Caco-2 (cell line): ENCODE data around the gene HAUS3. TPM values are rescaled to one million over a fixed set of nuclear protein-coding genes. Genes with fewer than 3 reads are reported as not detected.

Source experiments
- BruUV-seq: library from RNA; stranded (reverse); fragments of 400-500 nt; replicated peaks from 2 replicates; lab custom pipeline; 2021; lab: Mats Ljungman, UMichigan
- CTCF ChIA-PET: fragments of 300-600 bp; sonication (Branson Sonifier 250); formaldehyde crosslinking; loops from one replicate; lab custom pipeline; 2022; ENCODE audit warnings: antibody characterized with exemption; lab: Charles Lee
- POLR2A ChIA-PET: fragments of 300-600 bp; sonication (Branson Sonifier 250); formaldehyde crosslinking; loops from one replicate; lab custom pipeline; 2022; ENCODE audit warnings: antibody characterized with exemption; lab: Charles Lee
- DNase-seq, 2 experiments: peaks; one replicate each; pipeline versions ENCODE4 v3.0.0 to v3.0.0-alpha.2; 2020 to 2022
- H3K27me3 ChIP-seq: replicated peaks from 2 replicates; pipeline ENCODE4 v1.6.0; 2011; ENCODE audit warnings: low read length; ENCODE audit not compliant: control insufficient read depth, insufficient read depth
- H3K36me3 ChIP-seq: 2 replicates; pipeline ENCODE4 v1.5.1; 2011; ENCODE audit warnings: low read length; ENCODE audit not compliant: control insufficient read depth, insufficient read depth
- H3K4me1 ChIP-seq: fragments of 250-450 bp; sonication (Bioruptor Pico); 2 replicates; pipeline ENCODE4 v1.5.1; 2020; ENCODE audit warnings: mild to moderate bottlenecking
- H3K4me3 ChIP-seq: 2 replicates; pipeline ENCODE4 v1.5.1; 2011; ENCODE audit warnings: low read depth, mild to moderate bottlenecking, control low read depth, low read length
- H3K9me3 ChIP-seq: fragments of 250-450 bp; sonication (Bioruptor Pico); 2 replicates; pipeline ENCODE4 v1.5.1; 2020; ENCODE audit warnings: mild to moderate bottlenecking, moderate library complexity
- H3K27ac Mint-ChIP-seq: one replicate; pipeline ENCODE4 v1.8.0; 2022; ENCODE audit warnings: mixed read lengths; ENCODE audit not compliant: unreplicated experiment
- H3K27me3 Mint-ChIP-seq: one replicate; pipeline ENCODE4 v1.8.0; 2022; ENCODE audit warnings: mixed read lengths; ENCODE audit not compliant: insufficient read depth, unreplicated experiment
- H3K36me3 Mint-ChIP-seq: one replicate; pipeline ENCODE4 v1.8.0; 2022; ENCODE audit warnings: mild to moderate bottlenecking, mixed read lengths; ENCODE audit not compliant: insufficient read depth, unreplicated experiment
- H3K4me1 Mint-ChIP-seq: one replicate; pipeline ENCODE4 v1.8.0; 2022; ENCODE audit warnings: low read depth, mixed read lengths; ENCODE audit not compliant: unreplicated experiment
- H3K4me3 Mint-ChIP-seq: one replicate; pipeline ENCODE4 v1.8.0; 2022; ENCODE audit warnings: mild to moderate bottlenecking, moderate library complexity, mixed read lengths; ENCODE audit not compliant: unreplicated experiment
- H3K9me3 Mint-ChIP-seq: one replicate; pipeline ENCODE4 v1.8.0; 2022; ENCODE audit warnings: mixed read lengths; ENCODE audit not compliant: unreplicated experiment
- intact Hi-C: fragments of 100-400 bp; cut with micrococcal nuclease; formaldehyde crosslinking; loops from one replicate; pipeline ENCODE4 v1.10.0; 2022; ENCODE audit not compliant: unreplicated experiment
- total RNA-seq: library from RNA; stranded (reverse); gene quantifications from 2 replicates; pipeline ENCODE4 v1.2.3, GENCODE V29; 2022
- TF ChIP-seq, protein P1 (sequence below), 2 experiments: fragments of 200-600 bp in 1 of 2; IDR thresholded peaks; 1 replicate in 1 of 2; 2 replicates in 1 of 2; pipeline versions ENCODE4 v1.5.1 to v1.8.0; 2011 to 2022; ENCODE audit warnings: antibody characterized with exemption in 1 of 2, control low read depth in 1 of 2, inconsistent platforms in 1 of 2, low read depth in 1 of 2, low read length in 1 of 2, mild to moderate bottlenecking in 1 of 2, moderate library complexity in 1 of 2; ENCODE audit not compliant: insufficient read depth in 1 of 2, severe bottlenecking in 1 of 2, unreplicated experiment in 1 of 2

HAUS3 gene
- total RNA-seq, 1 experiment from 2014 or later: 17.9 TPM

GRCh38 chr4:2285613-2286381, 43.9 kb upstream of the HAUS3 start:
- Histone ChIP-seq H3K27me3 (no peaks in the 10 kb centered on the region), H3K4me1 (no peaks in the 10 kb centered on the region), H3K9me3 (no peaks in the 10 kb centered on the region), H3K36me3 (no peaks in the 10 kb centered on the region), H3K4me3 (no peak overlapping the region)
- no peaks in the 10 kb centered on the region for H3K36me3 Mint-ChIP-seq
- BruUV-seq: no TSS peak
- H3K27ac Mint-ChIP-seq: no peak overlapping the region
- TF ChIP-seq, protein P1, sequence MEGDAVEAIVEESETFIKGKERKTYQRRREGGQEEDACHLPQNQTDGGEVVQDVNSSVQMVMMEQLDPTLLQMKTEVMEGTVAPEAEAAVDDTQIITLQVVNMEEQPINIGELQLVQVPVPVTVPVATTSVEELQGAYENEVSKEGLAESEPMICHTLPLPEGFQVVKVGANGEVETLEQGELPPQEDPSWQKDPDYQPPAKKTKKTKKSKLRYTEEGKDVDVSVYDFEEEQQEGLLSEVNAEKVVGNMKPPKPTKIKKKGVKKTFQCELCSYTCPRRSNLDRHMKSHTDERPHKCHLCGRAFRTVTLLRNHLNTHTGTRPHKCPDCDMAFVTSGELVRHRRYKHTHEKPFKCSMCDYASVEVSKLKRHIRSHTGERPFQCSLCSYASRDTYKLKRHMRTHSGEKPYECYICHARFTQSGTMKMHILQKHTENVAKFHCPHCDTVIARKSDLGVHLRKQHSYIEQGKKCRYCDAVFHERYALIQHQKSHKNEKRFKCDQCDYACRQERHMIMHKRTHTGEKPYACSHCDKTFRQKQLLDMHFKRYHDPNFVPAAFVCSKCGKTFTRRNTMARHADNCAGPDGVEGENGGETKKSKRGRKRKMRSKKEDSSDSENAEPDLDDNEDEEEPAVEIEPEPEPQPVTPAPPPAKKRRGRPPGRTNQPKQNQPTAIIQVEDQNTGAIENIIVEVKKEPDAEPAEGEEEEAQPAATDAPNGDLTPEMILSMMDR (IDR thresholded peaks at IDR 0.05; ENCODE audit: insufficient read depth in 1 of 2, low read depth in 1 of 2, low read length in 1 of 2, severe bottlenecking in 1 of 2, unreplicated experiment in 1 of 2): no peak
- H3K9me3 Mint-ChIP-seq: no peaks in the 10 kb centered on the region
- intact Hi-C loops: no loop called here
- H3K4me3 Mint-ChIP-seq: no peak overlapping the region
- H3K4me1 Mint-ChIP-seq: no peaks in the 10 kb centered on the region
- DNase-seq: peak in 1 of 2 experiments; percentile 23
- CTCF ChIA-PET: no interaction called here
- peaks cover 3% of the 10 kb centered on the region for H3K27me3 Mint-ChIP-seq
- POLR2A ChIA-PET: no interaction called here

GRCh38 chr4:2284934-2285612, 43.2 kb upstream of the HAUS3 start:
- Histone ChIP-seq H3K4me1 (no peaks in the 10 kb centered on the region), H3K36me3 (no peaks in the 10 kb centered on the region), H3K4me3 (no peak overlapping the region), H3K27me3 (no peaks in the 10 kb centered on the region; the same call in 1 of the 2 replicates), H3K9me3 (no peaks in the 10 kb centered on the region)
- Mint-ChIP-seq H3K36me3 (no peaks in the 10 kb centered on the region), H3K4me1 (no peaks in the 10 kb centered on the region), H3K9me3 (no peaks in the 10 kb centered on the region), H3K4me3 (no peak overlapping the region), H3K27ac (no peak overlapping the region), H3K27me3 (peaks cover 3% of the 10 kb centered on the region)
- TF ChIP-seq, protein P1 (IDR thresholded peaks at IDR 0.05; ENCODE audit: insufficient read depth in 1 of 2, low read depth in 1 of 2, low read length in 1 of 2, severe bottlenecking in 1 of 2, unreplicated experiment in 1 of 2): no peak
- no TSS peak for BruUV-seq
- POLR2A ChIA-PET: no interaction called here
- CTCF ChIA-PET: no interaction called here
- intact Hi-C loops: no loop called here
- no peak for DNase-seq

GRCh38 chr4:2284161-2284933, 42.4 kb upstream of the HAUS3 start:
- TF ChIP-seq, protein P1 (IDR thresholded peaks at IDR 0.05; ENCODE audit: insufficient read depth in 1 of 2, low read depth in 1 of 2, low read length in 1 of 2, severe bottlenecking in 1 of 2, unreplicated experiment in 1 of 2): no peak
- intact Hi-C loops: no loop called here
- ChIA-PET POLR2A (no interaction called here), CTCF (no interaction called here)
- Mint-ChIP-seq H3K4me1 (no peaks in the 10 kb centered on the region), H3K4me3 (no peak overlapping the region), H3K27ac (no peak overlapping the region), H3K9me3 (no peaks in the 10 kb centered on the region), H3K36me3 (no peaks in the 10 kb centered on the region), H3K27me3 (peaks cover 3% of the 10 kb centered on the region)
- H3K9me3 ChIP-seq: no peaks in the 10 kb centered on the region
- H3K27me3 ChIP-seq: no peaks in the 10 kb centered on the region; the same call in 1 of the 2 replicates
- no peak for DNase-seq
- no peaks in the 10 kb centered on the region for H3K4me1 ChIP-seq
- no peak overlapping the region for H3K4me3 ChIP-seq
- no peaks in the 10 kb centered on the region for H3K36me3 ChIP-seq
- BruUV-seq: no TSS peak
